GM12878 (cell line): Measurements from ENCODE around the gene PIP5KL1. TPM values are rescaled to one million over a fixed set of nuclear protein-coding genes. Genes with fewer than 3 reads are reported as not detected.

Source experiments
- CREM ChIP-seq: IDR thresholded peaks from 2 replicates; pipeline ENCODE4 v1.6.1; 2014; ENCODE audit warnings: antibody characterized with exemption, low read depth
- EED ChIP-seq: sonication (generic); IDR thresholded peaks from 2 replicates; pipeline ENCODE4 v1.6.1; 2016; ENCODE audit warnings: antibody characterized with exemption, low read depth
- EGR1 ChIP-seq, 2 experiments: IDR thresholded peaks; 1 replicate in 1 of 2; 2 replicates in 1 of 2; pipeline ENCODE4 v1.6.1; 2011 to 2012; ENCODE audit warnings: low read depth in 2 of 2, low read length in 2 of 2, borderline replicate concordance in 1 of 2, mild to moderate bottlenecking in 1 of 2, moderate library complexity in 1 of 2
- HDGF ChIP-seq: fragments of 450-650 bp; IDR thresholded peaks from 2 replicates; pipeline ENCODE4 v1.6.1; 2016; ENCODE audit warnings: antibody characterized with exemption
- MEF2B ChIP-seq: fragments of 450-650 bp; IDR thresholded peaks from 2 replicates; pipeline ENCODE4 v1.6.1; 2018; ENCODE audit warnings: mild to moderate bottlenecking, moderate library complexity; ENCODE audit not compliant: partially characterized antibody, poor library complexity, severe bottlenecking
- NR2F1 ChIP-seq: fragments of 450-650 bp; conservative IDR thresholded peaks from 2 replicates; pipeline ENCODE4 v1.6.1; 2017; ENCODE audit warnings: mild to moderate bottlenecking
- POLR2A ChIP-seq: IDR thresholded peaks from 2 replicates; pipeline ENCODE4 v1.6.1; 2011; ENCODE audit warnings: low read depth, mild to moderate bottlenecking, low read length
- RB1 ChIP-seq: fragments of 450-650 bp; formaldehyde crosslinking; IDR thresholded peaks from 2 replicates; pipeline ENCODE4 v1.6.1; 2017; ENCODE audit warnings: mild to moderate bottlenecking, borderline replicate concordance
- RFX5 ChIP-seq: IDR thresholded peaks from 2 replicates; pipeline ENCODE4 v1.6.1; 2011; ENCODE audit warnings: low read depth, low read length, improper control_type of control experiment
- RUNX3 ChIP-seq: IDR thresholded peaks from 2 replicates; pipeline ENCODE4 v1.6.1; 2012; ENCODE audit warnings: low read length, inconsistent platforms
- TAF1 ChIP-seq: IDR thresholded peaks from 2 replicates; pipeline ENCODE4 v1.6.1; 2011; ENCODE audit warnings: mild to moderate bottlenecking, low read depth, low read length, borderline replicate concordance
- WRNIP1 ChIP-seq: IDR thresholded peaks from 2 replicates; pipeline ENCODE4 v1.6.1; 2011; ENCODE audit warnings: low read depth, low read length, improper control_type of control experiment, borderline replicate concordance
- ZNF217 ChIP-seq: fragments of 450-650 bp; IDR thresholded peaks from 2 replicates; pipeline ENCODE4 v1.6.1; 2017; ENCODE audit warnings: antibody characterized with exemption, mild to moderate bottlenecking
- polyA plus RNA-seq, 11 experiments: library from polyadenylated mRNA; depleted of rRNA in 4 of 11; unstranded in 6 of 11; stranded (reverse) in 5 of 11; fragments of >200 nt; fragmentation: Nextera tagmentation in 4 of 11; fragmentation: Illumina TruSeq in 1 of 11; extraction: Ambion mirVana in 4 of 11; extraction: Trizol in 1 of 11; gene quantifications; 1 replicate in 1 of 11; 2 replicates in 10 of 11; pipeline versions ENCODE4 v1.2.1 to v1.2.3, GENCODE V29; 2011 to 2016; ENCODE audit warnings: inconsistent platforms in 2 of 11, missing spikeins in 2 of 11, low read depth in 1 of 11
- total RNA-seq, 4 experiments: library from RNA; depleted of rRNA in 3 of 4; stranded (reverse); fragments of >200 nt in 3 of 4; fragmentation: Illumina TruSeq in 1 of 4; extraction: Trizol in 1 of 4; gene quantifications; 2 replicates each; pipeline versions ENCODE4 v1.2.1 to v1.2.3, GENCODE V29; 2013 to 2021
- TF ChIP-seq, protein P1 (sequence below): fragments of 450-650 bp; IDR thresholded peaks from 2 replicates; pipeline ENCODE4 v1.6.1; 2017; ENCODE audit warnings: mild to moderate bottlenecking
- TF ChIP-seq, protein P2 (sequence below): IDR thresholded peaks from 2 replicates; pipeline ENCODE4 v1.6.1; 2011; ENCODE audit warnings: borderline replicate concordance, low read depth, mild to moderate bottlenecking, moderate library complexity, low read length; ENCODE audit not compliant: insufficient read depth, poor library complexity, severe bottlenecking
- TF ChIP-seq, protein P3 (sequence below): IDR thresholded peaks from 2 replicates; pipeline ENCODE4 v1.6.1; 2012; ENCODE audit warnings: low read depth, low read length, improper control_type of control experiment

Gene PIP5KL1
- total and polyA plus RNA-seq, 10 of the 15 experiments (the other 5 are each of a cell fraction or from before 2014, with no cell fraction given), result 0.04 to 0.67 (median 0.43) TPM; not detected in 2

DNA sequence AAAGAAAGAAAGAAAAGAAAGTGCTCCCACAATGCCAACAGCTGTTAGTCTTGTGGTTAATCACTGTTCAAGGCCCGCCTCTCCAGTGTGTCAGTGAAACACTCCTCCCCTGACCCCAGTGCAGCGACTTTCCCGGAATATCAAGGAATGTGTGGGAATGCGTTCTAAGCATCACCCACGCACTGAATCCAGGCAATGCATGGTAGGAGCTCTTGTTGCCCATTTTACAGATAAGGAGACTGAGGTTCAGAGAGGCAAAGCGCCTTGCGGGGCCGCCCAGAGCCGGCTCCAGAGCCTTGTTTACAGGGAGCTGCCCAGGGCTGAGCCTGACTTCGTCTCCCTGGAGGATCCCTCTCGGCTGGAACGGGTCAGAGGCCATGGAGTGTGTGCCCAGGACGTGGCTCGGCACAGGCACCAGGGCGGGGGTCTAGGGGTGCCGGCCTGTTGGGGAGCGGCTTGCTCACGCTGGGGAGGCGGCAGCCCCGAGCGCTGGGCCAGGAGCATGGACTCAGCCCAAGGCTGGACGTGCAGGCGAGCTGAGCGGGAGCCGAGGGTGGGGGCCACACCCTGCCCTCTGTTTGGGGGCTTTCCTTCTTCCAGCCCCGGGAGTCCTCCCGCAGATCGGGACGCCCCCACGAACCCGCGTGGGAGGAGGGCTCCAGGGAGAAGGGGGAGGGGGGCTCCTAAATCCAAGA, 32.0 kb downstream of the PIP5KL1 start (continued):
- peak; percentile 74; the same call in 1 of the 2 replicates for TF ChIP-seq ZNF217
- TF ChIP-seq RB1, result no peak
- no peak for TF ChIP-seq CREM
- TF ChIP-seq TAF1, result no peak
- peak in 1 of 2 experiments; percentile 74; a peak in 2 of 3 replicates for TF ChIP-seq EGR1 (IDR thresholded peaks at IDR 0.05; ENCODE audit: borderline replicate concordance in 1 of 2, low read depth in 2 of 2, low read length in 2 of 2)
- TF ChIP-seq WRNIP1, result no peak
- TF ChIP-seq, protein P1, sequence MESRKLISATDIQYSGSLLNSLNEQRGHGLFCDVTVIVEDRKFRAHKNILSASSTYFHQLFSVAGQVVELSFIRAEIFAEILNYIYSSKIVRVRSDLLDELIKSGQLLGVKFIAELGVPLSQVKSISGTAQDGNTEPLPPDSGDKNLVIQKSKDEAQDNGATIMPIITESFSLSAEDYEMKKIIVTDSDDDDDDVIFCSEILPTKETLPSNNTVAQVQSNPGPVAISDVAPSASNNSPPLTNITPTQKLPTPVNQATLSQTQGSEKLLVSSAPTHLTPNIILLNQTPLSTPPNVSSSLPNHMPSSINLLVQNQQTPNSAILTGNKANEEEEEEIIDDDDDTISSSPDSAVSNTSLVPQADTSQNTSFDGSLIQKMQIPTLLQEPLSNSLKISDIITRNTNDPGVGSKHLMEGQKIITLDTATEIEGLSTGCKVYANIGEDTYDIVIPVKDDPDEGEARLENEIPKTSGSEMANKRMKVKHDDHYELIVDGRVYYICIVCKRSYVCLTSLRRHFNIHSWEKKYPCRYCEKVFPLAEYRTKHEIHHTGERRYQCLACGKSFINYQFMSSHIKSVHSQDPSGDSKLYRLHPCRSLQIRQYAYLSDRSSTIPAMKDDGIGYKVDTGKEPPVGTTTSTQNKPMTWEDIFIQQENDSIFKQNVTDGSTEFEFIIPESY, result peak; percentile 71; the same call in 1 of the 2 replicates
- no peak for TF ChIP-seq RFX5
- TF ChIP-seq RUNX3, result peak; percentile 56
- TF ChIP-seq POLR2A, result peak; percentile 45; the same call in 1 of the 2 replicates
- TF ChIP-seq, protein P2, sequence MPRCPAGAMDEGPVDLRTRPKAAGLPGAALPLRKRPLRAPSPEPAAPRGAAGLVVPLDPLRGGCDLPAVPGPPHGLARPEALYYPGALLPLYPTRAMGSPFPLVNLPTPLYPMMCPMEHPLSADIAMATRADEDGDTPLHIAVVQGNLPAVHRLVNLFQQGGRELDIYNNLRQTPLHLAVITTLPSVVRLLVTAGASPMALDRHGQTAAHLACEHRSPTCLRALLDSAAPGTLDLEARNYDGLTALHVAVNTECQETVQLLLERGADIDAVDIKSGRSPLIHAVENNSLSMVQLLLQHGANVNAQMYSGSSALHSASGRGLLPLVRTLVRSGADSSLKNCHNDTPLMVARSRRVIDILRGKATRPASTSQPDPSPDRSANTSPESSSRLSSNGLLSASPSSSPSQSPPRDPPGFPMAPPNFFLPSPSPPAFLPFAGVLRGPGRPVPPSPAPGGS, result no peak
- TF ChIP-seq NR2F1, result 0 out of 2 replicates have a peak, but pooled peaks have one; percentile 24
- peak; percentile 39; the same call in 1 of the 2 replicates for TF ChIP-seq HDGF
- peak; percentile 64 for TF ChIP-seq MEF2B
- TF ChIP-seq EED, result peak; percentile 53
- TF ChIP-seq, protein P3, sequence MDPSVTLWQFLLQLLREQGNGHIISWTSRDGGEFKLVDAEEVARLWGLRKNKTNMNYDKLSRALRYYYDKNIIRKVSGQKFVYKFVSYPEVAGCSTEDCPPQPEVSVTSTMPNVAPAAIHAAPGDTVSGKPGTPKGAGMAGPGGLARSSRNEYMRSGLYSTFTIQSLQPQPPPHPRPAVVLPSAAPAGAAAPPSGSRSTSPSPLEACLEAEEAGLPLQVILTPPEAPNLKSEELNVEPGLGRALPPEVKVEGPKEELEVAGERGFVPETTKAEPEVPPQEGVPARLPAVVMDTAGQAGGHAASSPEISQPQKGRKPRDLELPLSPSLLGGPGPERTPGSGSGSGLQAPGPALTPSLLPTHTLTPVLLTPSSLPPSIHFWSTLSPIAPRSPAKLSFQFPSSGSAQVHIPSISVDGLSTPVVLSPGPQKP, result no peak
